HG02588 (cell line): ENCODE results near the gene TFPT.

Experiments used
- ATAC-seq: cut with Tn5 transposase; IDR thresholded peaks from one replicate; pipeline ENCODE4 v1.9.1; 2021; ENCODE audit warnings: mild to moderate bottlenecking, moderate library complexity; ENCODE audit not compliant: unreplicated experiment

The TFPT gene, protein sequence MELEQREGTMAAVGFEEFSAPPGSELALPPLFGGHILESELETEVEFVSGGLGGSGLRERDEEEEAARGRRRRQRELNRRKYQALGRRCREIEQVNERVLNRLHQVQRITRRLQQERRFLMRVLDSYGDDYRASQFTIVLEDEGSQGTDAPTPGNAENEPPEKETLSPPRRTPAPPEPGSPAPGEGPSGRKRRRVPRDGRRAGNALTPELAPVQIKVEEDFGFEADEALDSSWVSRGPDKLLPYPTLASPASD

DNA sequence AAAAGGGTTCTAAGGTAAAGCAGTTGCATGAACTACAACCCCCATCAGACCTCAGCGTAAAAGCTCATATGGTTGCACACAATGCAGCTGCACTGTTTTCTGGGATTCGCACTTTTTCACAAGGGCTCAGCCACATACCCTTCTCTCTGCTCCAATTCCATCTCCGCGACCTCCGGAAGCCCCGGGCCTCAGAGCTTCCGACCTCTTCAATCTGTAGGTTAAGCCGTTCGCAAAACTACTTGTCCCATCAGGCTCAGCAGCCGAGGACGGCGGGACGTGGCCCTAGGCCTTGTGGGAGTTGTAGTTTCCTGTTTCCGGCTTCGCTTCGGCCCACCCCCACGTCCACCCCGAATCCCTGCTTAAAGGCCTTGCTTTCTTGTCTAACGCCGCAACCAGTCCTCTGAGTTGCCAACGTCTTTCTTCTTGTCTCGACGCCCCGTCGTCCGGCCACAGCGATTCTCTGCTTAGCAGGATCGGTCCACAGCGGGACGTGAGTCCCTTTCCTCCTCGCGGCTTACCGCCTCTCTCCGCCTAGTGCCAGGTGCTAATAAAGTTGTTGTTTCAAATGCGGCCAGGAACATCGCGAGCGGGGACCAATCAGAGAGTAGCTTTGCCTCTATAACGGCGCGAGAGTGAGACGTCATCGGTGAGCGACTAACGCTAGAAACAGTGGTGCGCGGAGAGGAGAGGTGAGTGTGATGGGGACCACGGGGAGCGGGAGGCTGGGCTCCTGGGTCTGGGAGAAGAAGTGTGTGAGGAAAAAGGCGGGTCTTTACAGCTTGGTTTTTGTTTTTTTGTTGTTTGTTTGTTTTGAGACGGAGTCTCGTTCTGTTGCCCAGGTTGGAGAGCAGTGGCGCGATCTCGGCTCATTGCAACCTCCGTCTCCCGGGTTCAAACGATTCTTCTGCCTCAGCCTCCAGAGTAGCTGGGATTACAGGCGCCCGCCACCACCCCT is at the start of gene TFPT, which contains the start of gene PRPF31:
Gene TFPT, minus strand, starts transcription at position 549 of the 955 bp plus-strand sequence. Its CDS starts 388 bp downstream, at position 161.
Gene PRPF31, plus strand, starts transcription at position 646 of the 955 bp plus-strand sequence. CDS start 2,525 bp downstream, outside the sequence.
- peak; percentile 81 for ATAC-seq

DNA sequence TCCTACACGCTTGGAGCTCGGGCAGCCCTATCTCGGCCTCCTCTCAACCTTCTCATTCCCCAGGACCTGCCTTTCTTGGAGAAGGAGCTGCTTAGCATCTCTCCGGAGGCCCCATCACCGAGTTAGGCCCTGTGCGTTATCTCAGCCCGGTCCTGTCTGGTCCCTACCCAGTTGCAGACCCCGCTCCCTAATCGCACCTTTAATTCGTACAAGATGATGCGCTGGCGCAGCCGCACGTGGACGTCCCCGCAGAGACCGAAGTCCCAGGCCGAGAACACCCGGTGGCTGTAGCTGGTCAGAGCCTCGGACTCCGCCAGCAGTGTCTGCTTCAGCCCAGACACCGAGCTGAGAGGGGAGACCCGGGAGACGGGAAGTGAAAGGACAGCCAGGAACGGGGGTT is 49.8 kb upstream of the TFPT start:
- ATAC-seq, result no peak

DNA sequence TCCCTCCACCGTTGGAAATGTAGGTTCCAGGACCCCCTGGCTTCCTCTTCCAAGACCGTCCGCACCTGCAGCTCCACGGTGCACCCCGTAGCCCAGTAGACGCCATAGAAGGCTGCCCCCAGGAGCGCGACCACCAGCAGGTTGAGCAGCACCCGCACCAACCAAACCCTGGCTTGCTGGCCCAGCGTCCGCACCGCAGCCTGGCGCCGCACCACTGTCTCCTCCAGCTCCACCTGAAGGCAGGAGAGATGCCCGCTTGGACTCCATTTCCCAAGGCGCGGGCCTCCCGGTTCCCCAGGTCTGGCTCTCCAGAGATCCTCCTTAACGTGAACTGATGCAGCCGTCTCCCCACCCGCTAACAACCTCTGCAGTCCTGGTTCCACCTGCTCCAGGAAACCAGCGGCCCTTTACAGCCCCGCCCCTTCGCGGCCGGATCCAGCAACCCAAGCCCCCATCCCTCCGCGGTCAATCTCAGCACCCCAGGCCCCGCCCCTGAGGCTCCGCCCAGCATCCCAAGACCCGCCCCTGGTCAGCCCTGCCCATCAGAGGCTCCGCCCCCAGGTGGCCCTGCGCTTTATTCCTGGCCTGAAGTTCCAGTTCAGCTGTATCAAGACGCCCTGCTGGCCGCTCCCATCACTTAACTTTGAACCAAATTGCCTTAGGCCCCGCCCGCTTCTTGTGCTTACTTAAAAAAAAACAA is 49.1 kb upstream of the TFPT start:
- no peak for ATAC-seq

DNA sequence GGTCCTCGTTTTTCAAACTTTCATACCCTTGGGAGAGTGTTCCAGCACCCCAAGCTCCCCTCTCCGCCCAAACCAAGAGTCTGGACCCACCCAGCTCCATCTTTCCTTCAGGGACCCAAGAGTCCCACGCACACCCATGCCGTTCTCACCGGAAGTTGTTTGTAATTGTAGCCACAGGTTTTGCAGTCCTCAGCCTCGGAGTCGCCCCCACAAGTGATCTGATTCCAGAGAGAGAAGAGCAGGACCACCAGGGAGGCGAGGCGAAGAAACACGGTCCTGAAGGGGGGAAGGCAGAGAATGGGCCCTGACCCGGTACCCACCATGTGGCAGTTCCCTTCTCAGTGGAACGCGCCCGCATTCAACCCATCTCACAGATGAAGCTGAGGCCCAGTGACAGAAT is 47.4 kb upstream of the TFPT start:
- ATAC-seq, result no peak

DNA sequence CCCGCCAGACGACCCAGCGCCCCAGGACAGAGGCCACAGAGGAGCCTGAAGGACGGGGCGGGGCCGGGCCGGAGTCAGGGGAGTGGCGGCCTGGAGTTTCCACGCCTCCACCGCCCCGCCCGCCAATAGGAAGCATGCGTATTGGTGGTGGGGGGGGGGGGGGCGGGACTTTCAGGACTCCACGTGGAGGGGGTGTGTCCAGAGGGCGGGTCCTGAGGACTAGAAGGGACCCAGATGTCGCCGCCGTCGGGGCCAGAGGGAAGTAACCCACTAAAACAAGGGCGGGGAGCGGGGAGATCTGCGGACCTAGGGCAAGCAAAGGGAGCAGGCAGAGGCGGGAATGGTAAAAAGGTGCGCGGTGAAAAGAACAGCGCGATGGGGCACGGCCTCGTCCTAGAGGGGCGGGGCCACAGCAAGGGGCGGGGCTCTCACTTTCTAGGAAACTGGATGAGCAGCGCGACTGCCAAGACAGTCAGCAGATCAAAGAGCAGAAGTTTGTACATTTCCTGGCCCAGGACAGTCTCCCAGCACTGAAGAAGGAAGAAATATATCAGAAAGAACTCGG is 46.9 kb upstream of the TFPT start:
- no peak for ATAC-seq

DNA sequence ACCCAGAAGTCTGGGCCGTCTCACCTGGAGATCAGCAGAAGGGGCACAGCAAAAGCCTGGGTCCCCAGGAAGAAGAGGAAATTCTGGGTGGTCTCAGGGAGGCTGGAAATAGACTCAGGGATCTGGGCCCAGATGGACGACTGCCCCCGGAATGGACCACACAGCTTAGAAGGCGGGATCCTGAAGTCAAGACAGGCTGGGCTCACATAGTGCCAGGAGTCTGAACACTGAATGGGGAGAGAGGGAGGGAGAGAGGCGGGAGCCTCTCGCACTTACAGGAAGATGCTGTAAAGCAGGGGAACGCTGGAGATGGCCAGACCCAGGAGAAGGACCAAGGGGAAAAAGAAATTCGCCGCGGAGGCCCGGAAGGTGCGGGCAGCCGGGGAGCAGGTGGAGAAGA is 45.4 kb upstream of the TFPT start:
- ATAC-seq, result no peak

DNA sequence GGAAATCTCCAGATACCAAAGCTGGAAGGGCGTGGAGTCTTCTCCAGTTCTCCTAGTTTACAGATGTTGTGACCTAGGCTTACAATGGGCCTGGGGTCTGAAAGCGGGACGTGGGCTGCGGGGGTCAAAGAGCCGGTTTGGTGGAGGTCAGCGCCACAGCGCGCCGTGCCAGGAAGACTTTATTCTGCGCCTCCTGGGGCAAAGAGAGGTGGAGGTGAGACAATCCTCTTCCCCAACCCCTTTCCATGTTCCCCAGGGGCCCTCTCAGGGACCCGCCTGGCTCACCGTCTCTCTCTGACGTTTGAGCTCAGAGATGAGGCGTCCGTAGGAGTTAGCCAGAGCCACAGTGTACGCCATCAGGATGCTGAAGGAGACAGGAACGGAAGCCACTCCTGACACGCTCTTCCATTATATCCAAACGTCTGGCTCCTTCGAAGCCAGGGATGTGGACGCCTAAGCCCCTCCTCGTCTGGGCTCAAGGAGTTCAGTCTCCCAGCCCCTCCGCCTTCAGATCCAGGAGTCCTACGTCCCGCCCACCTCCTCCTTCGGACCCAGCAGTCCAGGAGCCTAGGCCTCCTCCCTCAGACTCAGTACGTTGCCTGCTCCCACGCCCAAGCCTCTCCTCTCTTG is 44.8 kb upstream of the TFPT start:
- ATAC-seq, result no peak

DNA sequence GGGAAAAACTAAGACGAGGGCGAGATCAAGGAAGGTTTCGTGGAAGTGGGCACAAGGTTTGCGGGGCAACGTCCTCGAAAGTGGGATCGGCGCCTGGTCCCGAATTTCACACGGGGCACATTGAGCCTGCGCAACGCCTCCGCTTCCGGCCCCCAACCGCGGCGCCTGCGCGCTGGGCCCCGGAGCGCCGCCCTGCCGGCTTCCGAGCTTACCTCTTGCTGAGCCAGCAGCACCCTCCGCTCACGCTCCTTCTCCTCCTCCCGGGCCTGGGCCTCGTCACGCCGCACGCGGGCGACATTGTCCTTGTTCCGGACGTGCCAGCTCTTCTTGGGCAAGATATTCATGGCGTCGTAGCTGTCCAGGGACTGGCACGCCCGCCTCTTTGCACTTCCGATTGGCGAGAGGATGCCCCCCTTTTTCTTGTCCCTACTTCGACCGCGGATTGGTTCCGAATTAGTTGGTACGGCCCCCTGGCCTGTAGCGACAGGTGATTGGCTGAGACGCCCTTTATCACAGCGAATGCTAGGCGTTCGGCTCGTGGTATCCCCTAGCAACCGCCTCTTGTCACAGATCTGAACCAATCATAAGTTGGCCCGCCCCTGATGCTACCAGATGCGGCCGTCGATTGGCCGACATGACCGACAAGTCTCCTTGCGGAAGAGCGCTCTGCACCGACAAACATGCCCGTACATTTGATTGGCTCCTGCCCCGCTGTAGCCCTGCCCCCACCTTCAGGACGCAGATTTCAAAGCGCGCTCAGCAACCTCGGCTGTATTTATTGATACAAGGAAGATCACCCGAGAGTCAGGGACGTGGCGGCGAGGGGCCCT is 44.1 kb upstream of the TFPT start, which contains the start of gene LENG1:
Gene LENG1, minus strand, starts transcription at position 370 of the 830 bp plus-strand sequence. Its CDS starts 26 bp downstream, at position 344.
- peak; percentile 86 for ATAC-seq

DNA sequence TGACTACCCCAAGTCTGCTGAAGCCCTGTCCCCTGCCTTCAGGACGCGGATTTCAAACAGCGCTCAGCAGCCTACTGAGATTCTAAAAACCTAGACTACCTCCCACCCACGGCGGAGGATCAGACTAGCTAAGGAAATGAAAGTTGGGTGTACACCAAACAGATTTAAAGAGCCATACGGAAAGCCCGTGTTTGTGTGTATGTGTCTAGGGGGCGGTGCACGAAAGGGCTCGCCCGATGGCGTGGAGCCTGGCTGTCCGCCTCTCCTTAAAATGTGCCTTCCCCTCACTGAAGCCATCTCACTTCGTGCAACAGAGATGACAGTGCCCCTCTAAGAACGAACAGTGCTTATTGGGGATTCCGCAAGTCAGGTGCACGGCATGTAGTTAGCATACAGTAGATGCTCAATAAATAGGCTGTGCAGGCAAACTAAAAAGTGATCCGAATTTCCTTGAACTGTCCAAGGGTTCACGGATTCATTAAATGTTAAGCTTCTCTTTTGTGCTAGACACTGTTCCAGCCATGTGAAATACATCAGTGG is 43.4 kb upstream of the TFPT start:
- ATAC-seq, result no peak

DNA sequence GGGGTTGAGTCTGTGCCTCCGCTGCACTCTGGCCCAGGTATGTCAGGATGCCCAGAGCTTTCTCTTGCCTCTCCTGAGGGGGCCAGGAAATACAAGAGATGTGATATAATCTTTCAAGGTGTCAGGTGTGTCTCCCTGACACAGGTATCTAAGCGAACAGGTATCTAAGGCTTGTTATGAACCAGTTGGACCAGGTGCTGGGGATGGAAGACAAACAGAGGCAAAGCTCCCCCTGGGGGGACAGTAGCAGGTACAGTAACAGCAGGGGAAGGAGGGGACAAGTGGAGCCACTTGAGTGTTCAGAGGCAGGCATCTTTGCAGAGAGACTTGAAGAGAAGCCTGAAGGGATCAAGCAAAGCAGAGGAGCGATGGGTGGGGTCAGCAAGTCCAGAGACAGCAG is 41.5 kb upstream of the TFPT start:
- no peak for ATAC-seq

DNA sequence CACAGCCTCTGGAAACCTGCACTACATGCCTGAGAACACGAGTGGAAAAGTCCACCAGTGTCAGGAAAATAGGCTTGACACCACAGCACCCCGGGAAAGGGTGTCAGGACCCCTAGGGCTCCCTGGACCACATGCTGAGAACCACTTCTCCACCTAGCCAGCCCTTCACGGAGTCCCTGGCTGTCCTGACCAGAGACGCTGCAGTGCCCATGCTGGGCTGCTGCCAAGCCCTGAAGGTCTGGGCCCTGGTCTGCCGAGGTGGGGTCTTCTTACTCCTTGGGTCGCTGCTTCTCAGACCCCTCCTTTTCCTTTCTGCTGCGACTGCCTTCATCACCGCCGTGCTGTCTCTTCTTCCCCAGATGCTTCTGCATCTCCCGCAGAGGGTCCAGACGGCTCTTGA is 41.0 kb upstream of the TFPT start:
- ATAC-seq, result no peak

DNA sequence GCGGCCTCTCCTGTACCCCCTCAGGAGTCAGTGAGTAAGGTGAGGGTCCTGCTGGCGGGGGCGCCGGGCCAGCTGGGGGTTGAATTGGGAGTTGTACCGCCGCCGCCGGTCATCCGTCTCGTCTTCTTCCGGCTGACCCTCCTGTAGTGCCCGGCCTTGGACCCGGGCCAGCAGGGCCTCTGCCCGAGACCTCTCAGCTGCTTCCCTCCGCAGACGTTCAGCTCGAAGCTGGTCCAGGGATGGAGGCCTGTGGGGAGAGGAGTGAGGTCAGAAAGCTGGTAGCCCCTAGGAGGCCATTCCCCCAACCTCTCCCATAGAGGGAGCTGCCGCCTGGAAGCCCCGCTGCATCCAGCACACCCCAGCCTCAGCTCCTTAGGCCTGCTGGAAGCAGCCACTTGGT is 40.2 kb upstream of the TFPT start:
- ATAC-seq, result no peak

DNA sequence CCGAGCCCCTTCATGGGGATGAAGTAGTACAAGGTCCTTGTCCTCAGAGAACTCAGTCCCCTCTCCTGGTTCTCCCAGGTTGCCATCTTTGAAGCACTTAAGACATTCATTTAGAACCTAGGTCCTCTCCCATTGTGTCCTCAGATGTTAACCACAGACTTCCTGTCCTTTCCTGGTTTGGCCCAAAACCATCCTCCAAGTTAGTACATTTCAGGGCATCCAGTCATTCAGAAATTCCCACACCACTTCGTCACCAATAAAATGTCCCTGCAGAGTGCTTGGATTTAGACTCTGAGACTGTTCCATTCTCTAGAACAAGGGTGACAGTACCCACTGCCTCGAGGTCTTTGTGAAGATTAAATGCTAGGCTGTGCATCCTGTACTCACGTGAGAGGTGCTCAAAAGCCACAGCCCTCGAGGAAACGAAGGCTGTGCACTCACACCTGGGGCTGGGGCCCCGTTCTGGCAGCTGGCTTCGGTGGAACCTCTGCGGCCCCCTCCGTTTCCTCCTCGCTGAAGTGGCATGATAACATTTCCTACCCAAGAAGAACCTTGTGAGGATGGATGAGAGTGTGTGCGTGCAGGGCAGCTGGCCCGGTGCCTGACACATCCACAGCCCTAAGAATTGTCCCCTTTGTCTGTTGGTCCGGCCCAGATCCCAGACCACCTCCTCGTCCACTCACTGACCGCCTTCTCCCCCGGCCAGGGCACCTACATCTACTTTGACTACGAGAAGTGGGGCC is 39.3 kb upstream of the TFPT start:
- ATAC-seq, result no peak

DNA sequence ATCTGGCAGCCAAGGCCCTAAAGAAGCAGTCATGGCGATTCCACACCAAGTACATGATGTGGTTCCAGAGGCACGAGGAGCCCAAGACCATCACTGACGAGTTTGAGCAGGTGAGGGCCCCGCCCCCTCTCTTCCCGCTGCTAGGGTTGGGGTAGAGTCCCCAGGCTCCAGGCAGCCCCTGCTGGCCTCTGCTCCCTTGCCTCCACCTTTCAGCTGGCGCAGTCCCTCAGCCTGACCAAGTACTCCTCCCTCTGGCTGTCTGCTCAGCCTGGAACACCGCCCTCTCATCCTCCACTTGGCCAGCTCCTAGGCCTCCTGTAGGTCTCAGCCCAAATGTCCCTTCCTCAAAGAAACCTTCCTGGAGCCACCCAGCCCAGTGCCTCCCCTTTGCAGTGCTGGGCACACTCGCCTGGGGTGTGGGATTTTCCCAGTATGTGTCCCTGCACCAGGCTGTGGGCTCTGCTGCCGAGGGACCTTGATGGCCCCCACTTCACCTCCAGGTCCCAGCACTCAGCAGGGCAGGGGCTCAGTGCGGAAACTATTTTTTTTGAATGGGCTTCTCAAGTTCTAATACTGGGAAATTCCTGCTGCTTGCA is 38.4 kb upstream of the TFPT start:
- ATAC-seq, result no peak

DNA sequence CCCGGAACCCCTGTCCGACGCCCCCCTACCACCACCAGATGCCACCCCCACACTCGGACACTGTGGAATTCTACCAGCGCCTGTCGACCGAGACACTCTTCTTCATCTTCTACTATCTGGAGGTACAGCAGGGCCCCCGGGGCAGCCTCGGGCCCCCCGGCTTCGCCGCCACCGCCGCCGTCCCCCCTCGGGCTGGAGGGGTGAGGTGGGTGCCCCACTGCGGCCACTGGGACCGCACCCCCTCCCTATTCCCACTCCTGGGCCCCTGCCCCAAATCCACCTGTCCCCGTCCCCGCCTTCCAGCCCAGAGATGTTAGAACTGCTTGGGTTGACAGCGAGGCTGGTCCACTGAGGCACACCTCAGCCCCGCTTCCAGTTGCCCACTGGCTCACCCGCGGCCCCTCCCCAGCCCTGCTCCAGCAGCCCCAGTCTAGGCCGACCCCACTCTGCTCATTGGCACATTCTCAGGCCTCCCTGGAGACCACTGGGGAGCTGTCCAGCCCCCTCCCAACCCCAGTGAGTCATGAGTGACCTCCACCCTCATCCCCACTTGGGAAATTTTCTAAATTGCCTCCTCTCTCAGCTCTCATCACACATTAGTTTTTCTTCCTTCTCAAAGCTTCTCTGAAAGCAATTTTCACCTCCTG is 37.5 kb upstream of the TFPT start:
- no peak for ATAC-seq

DNA sequence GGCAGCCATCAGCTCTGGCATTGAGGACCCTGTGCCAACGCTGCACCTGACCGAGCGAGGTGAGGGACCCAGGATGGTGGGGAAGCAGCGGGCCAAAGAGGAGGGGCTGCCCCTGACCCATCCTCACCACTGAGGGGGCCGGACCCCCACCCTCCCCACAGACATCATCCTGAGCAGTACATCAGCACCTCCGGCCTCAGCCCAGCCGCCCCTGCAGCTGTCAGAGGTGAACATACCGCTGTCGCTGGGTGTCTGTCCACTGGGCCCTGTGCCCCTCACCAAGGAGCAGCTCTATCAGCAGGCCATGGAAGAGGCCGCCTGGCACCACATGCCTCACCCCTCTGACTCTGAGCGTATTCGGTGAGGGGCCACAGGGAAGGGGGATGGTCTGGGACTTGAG is 36.8 kb upstream of the TFPT start:
- ATAC-seq, result no peak

DNA sequence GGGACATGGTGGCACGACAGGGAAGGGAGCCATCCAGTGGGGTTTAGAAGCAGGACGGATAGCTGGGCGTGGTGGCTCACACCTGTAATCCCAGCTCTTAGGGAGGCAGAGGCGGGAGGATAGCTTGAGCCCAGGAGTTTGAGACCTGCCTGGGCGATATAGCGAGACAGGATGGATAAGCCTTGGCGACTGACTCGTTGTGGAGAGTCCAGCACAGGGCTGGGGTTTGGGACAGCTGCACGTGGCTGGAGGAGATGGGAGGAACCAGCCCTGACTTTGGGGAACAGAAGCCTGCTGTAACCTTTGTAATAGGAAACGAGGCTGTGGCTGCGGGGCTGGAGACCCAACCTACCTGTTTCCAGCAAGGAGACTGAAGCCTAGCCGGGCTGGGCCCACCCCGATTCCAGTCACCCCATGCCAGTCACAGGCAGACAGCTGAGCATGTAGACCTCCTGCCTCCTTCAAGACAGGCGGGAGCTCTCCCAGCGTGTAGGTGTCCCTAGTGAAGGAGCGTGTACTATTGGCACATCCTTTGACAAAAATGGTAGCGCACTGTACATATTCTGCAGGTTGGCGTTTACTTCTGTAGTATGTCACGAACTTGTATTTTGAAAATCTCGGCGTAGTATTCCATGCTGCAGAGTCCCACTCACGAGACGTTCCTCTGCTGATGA is 36.0 kb upstream of the TFPT start:
- ATAC-seq, result no peak
